OCI-LY1 (cell line): ENCODE measurements around the gene REC114.
"Not testable (repeated sequence)": the region's sequence is repeated elsewhere in the genome, so short reads cannot be mapped to it uniquely, and the experiment has no call there.

ENCODE experiments used
- H2AFZ ChIP-seq: fragments of 200-600 bp; sonication (generic), shearing (Covaris generic); 2 replicates; pipeline ENCODE4 v1.6.0; 2014; ENCODE audit warnings: antibody characterized with exemption, mild to moderate bottlenecking, low read length
- H3F3A ChIP-seq: fragments of 200-600 bp; sonication (generic), shearing (Covaris generic); 2 replicates; pipeline ENCODE4 v1.6.0; 2014; ENCODE audit warnings: mild to moderate bottlenecking, antibody characterized with exemption, low read length, moderate library complexity; ENCODE audit not compliant: insufficient read depth
- H3K27ac ChIP-seq: fragments of 200-600 bp; sonication (generic); 2 replicates; pipeline ENCODE4 v1.5.1; 2014; ENCODE audit warnings: low read length, mixed run types, mild to moderate bottlenecking, low read depth; ENCODE audit not compliant: poor library complexity, severe bottlenecking
- H3K27me3 ChIP-seq: fragments of 200-600 bp; sonication (generic); 2 replicates; pipeline ENCODE4 v1.6.0; 2014; ENCODE audit warnings: antibody characterized with exemption, mild to moderate bottlenecking, low read length, moderate library complexity; ENCODE audit not compliant: insufficient read depth
- H3K36me3 ChIP-seq: fragments of 200-600 bp; sonication (generic); 2 replicates; pipeline ENCODE4 v1.6.1; 2014; ENCODE audit warnings: mild to moderate bottlenecking, antibody characterized with exemption, low read length, moderate library complexity, mixed read lengths; ENCODE audit not compliant: insufficient read depth
- H3K4me1 ChIP-seq: fragments of 200-600 bp; sonication (generic); 2 replicates; pipeline ENCODE4 v1.5.1; 2014; ENCODE audit warnings: mild to moderate bottlenecking, low read length, moderate library complexity; ENCODE audit not compliant: insufficient read depth, severe bottlenecking
- H3K4me2 ChIP-seq: fragments of 200-600 bp; sonication (generic), shearing (Covaris generic); 2 replicates; pipeline ENCODE4 v1.6.1; 2014; ENCODE audit warnings: low read length
- H3K4me3 ChIP-seq: fragments of 200-600 bp; sonication (generic); 2 replicates; pipeline ENCODE4 v1.5.1; 2014; ENCODE audit warnings: low read length, low read depth, mild to moderate bottlenecking, mixed read lengths; ENCODE audit not compliant: poor library complexity, severe bottlenecking
- H3K79me2 ChIP-seq: fragments of 200-600 bp; shearing (Covaris generic); 2 replicates; pipeline ENCODE4 v1.6.1; 2016; ENCODE audit warnings: mixed run types, low read length, mixed read lengths; ENCODE audit not compliant: insufficient read depth
- H3K9ac ChIP-seq: fragments of 200-600 bp; sonication (generic), shearing (Covaris generic); 2 replicates; pipeline ENCODE4 v1.6.1; 2014; ENCODE audit warnings: mild to moderate bottlenecking, low read length, mixed read lengths
- H3K9me2 ChIP-seq: fragments of 200-600 bp; sonication (generic), shearing (Covaris generic); 2 replicates; pipeline ENCODE4 v1.6.1; 2014; ENCODE audit warnings: low read depth, mild to moderate bottlenecking, low read length, mixed read lengths
- H3K9me3 ChIP-seq: fragments of 200-600 bp; shearing (Covaris generic); 2 replicates; pipeline ENCODE4 v1.6.1; 2014; ENCODE audit warnings: low read length, mixed read lengths
- H4K20me1 ChIP-seq: fragments of 200-600 bp; sonication (generic), shearing (Covaris generic); 2 replicates; pipeline ENCODE4 v1.6.0; 2016; ENCODE audit warnings: mild to moderate bottlenecking, low read length; ENCODE audit not compliant: insufficient read depth
- EZH2 ChIP-seq: fragments of 200-600 bp; sonication (generic), shearing (Covaris generic); IDR thresholded peaks from 2 replicates; pipeline ENCODE4 v1.8.0; 2017; ENCODE audit warnings: borderline replicate concordance, mixed run types, mild to moderate bottlenecking, antibody characterized with exemption, low read length, moderate library complexity, mixed read lengths
- TF ChIP-seq, protein P1 (sequence below): fragments of 200-600 bp; sonication (generic), shearing (Covaris generic); IDR thresholded peaks from 2 replicates; pipeline ENCODE4 v1.5.1; 2017; ENCODE audit warnings: mild to moderate bottlenecking, antibody characterized with exemption, low read length, moderate library complexity, mixed read lengths

REC114 gene

GRCh38 chr15:73482166-73482565 is 39.2 kb downstream of the REC114 start:
- no peak overlapping the region for H3K27ac ChIP-seq
- TF ChIP-seq EZH2: no peak
- TF ChIP-seq, protein P1, sequence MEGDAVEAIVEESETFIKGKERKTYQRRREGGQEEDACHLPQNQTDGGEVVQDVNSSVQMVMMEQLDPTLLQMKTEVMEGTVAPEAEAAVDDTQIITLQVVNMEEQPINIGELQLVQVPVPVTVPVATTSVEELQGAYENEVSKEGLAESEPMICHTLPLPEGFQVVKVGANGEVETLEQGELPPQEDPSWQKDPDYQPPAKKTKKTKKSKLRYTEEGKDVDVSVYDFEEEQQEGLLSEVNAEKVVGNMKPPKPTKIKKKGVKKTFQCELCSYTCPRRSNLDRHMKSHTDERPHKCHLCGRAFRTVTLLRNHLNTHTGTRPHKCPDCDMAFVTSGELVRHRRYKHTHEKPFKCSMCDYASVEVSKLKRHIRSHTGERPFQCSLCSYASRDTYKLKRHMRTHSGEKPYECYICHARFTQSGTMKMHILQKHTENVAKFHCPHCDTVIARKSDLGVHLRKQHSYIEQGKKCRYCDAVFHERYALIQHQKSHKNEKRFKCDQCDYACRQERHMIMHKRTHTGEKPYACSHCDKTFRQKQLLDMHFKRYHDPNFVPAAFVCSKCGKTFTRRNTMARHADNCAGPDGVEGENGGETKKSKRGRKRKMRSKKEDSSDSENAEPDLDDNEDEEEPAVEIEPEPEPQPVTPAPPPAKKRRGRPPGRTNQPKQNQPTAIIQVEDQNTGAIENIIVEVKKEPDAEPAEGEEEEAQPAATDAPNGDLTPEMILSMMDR: no peak
- H3K9ac ChIP-seq: no peak overlapping the region
- H3K36me3 ChIP-seq: no peaks in the 10 kb centered on the region
- no peak overlapping the region for H3K4me3 ChIP-seq
- no peaks in the 10 kb centered on the region for H3K9me3 ChIP-seq
- no peaks in the 10 kb centered on the region for H3F3A ChIP-seq
- H3K9me2 ChIP-seq: no peaks in the 10 kb centered on the region
- H3K79me2 ChIP-seq: no peaks in the 10 kb centered on the region
- H4K20me1 ChIP-seq: no peaks in the 10 kb centered on the region
- no peak overlapping the region for H3K4me2 ChIP-seq
- no peaks in the 10 kb centered on the region for H3K27me3 ChIP-seq
- H2AFZ ChIP-seq: no peak overlapping the region
- no peaks in the 10 kb centered on the region for H3K4me1 ChIP-seq

DNA sequence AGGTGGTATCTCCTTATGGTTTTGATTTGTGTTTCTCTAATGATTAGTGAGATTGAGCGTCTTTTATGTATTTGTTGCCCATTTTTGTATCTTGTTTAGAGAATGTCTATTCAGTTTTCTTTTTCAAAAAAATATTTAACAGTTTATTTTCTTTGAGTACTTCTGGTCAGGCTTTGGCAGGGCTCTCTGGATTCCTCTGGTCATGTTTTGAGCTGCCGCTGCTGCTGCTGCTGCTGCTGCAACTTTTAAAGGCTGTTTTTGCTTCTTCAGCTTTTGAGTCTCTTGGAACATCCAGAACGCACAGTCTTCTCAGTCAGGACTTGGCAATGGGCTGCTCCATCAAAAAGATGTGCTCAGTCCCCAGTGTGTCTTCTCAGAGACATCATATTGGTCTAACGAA is 40.1 kb downstream of the REC114 start:
- H3K9ac ChIP-seq: no peak overlapping the region
- no peaks in the 10 kb centered on the region for H3K4me1 ChIP-seq
- H3K9me3 ChIP-seq: no peaks in the 10 kb centered on the region
- H2AFZ ChIP-seq: no peak overlapping the region
- H3K4me3 ChIP-seq: no peak overlapping the region
- no peaks in the 10 kb centered on the region for H3K79me2 ChIP-seq
- TF ChIP-seq, protein P1: no peak
- TF ChIP-seq EZH2: no peak
- no peaks in the 10 kb centered on the region for H3F3A ChIP-seq
- no peak overlapping the region for H3K27ac ChIP-seq
- no peaks in the 10 kb centered on the region for H3K36me3 ChIP-seq
- no peaks in the 10 kb centered on the region for H4K20me1 ChIP-seq
- H3K4me2 ChIP-seq: no peak overlapping the region
- H3K27me3 ChIP-seq: no peaks in the 10 kb centered on the region
- H3K9me2 ChIP-seq: no peaks in the 10 kb centered on the region

- H3K4me2 ChIP-seq: no peak overlapping the region
Measured at GRCh38 chr15:73485372-73485771, 42.4 kb downstream of the REC114 start.

DNA sequence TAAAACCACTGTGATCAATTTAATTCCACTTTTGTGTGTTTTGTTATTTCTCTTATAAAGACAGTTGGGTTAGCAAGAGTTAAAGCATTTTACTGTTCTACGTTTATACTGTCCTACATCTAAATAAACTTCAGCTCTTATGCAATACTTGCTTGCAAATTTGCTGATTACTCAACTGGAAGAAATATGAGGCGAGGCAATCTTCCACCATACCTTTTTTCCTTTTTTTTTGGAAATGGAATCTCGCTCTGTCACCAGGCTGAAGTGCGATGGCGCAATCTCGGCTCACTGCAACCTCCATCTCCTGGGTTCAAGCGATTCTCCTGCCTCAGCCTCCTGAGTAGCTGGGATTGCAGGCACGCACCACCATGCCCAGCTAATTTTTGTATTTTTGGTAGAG is 42.9 kb downstream of the REC114 start:
- not testable (repeated sequence) for H3K36me3 ChIP-seq, H3K4me1 ChIP-seq, H4K20me1 ChIP-seq, H2AFZ ChIP-seq, H3K9me3 ChIP-seq, H3K4me2 ChIP-seq, H3K27me3 ChIP-seq, H3K9ac ChIP-seq, H3K4me3 ChIP-seq, H3K79me2 ChIP-seq, H3K27ac ChIP-seq, H3F3A ChIP-seq, H3K9me2 ChIP-seq

More at GRCh38 chr15:73485372-73485771, 42.4 kb downstream of the REC114 start:
- Histone ChIP-seq H3K9ac (no peak overlapping the region), H3K9me3 (no peaks in the 10 kb centered on the region), H2AFZ (no peak overlapping the region), H3K36me3 (no peaks in the 10 kb centered on the region), H4K20me1 (no peaks in the 10 kb centered on the region), H3K79me2 (no peaks in the 10 kb centered on the region), H3K4me3 (no peak overlapping the region), H3K4me1 (no peaks in the 10 kb centered on the region), H3K27me3 (no peaks in the 10 kb centered on the region), H3F3A (no peaks in the 10 kb centered on the region), H3K9me2 (no peaks in the 10 kb centered on the region), H3K27ac (no peak overlapping the region)
- no peak for TF ChIP-seq EZH2
- TF ChIP-seq, protein P1: no peak
